Prostate gland (tissue), 2 donors: ENCODE measurements around the gene IGF2BP2.

ENCODE experiments used
- CTCF ChIP-seq, 4 experiments: fragments of 200-600 bp in 2 of 4; fragments of 450-650 bp in 2 of 4; sonication (generic) in 2 of 4; IDR thresholded peaks; 1 replicate in 3 of 4; 2 replicates in 1 of 4; pipeline ENCODE4 v1.5.1; 2016 to 2019; ENCODE audit warnings: antibody characterized with exemption in 4 of 4, mild to moderate bottlenecking in 2 of 4, moderate library complexity in 2 of 4
- POLR2AphosphoS5 ChIP-seq: sonication (generic); formaldehyde crosslinking; IDR thresholded peaks from one replicate; pipeline ENCODE4 v1.6.1; 2017; ENCODE audit warnings: antibody characterized with exemption

GRCh38 chr3:185789891-185790830 lies 34.7 kb downstream of the IGF2BP2 start:
- no peak for TF ChIP-seq CTCF (IDR thresholded peaks at IDR 0.05)
- TF ChIP-seq POLR2AphosphoS5, result no peak
